ENCODE results near the gene SF3B2.
"Not testable (repeated sequence)": the region's sequence is repeated elsewhere in the genome, so short reads cannot be mapped to it uniquely, and the experiment has no call there.

Gene SF3B2

GRCh38 chr11:66073669-66074068, 21.5 kb downstream of the SF3B2 start:
- no peak for DNase-seq (ENCODE audit: low read depth)
- H3K4me3 ChIP-seq (ENCODE audit: low read depth, low read length), result no peak overlapping the region
- no peak for TF ChIP-seq CTCF (IDR thresholded peaks at IDR 0.05; ENCODE audit: low read depth, low read length, missing control alignments)

GRCh38 chr11:66075273-66075672, 23.1 kb downstream of the SF3B2 start:
- H3K4me3 ChIP-seq (ENCODE audit: low read depth, low read length), result no peak overlapping the region
- no peak for DNase-seq (ENCODE audit: low read depth)
- no peak for TF ChIP-seq CTCF (IDR thresholded peaks at IDR 0.05; ENCODE audit: low read depth, low read length, missing control alignments)

GRCh38 chr11:66076561-66076960, 24.4 kb downstream of the SF3B2 start:
- no peak overlapping the region for H3K4me3 ChIP-seq (ENCODE audit: low read depth, low read length)
- TF ChIP-seq CTCF (IDR thresholded peaks at IDR 0.05; ENCODE audit: low read depth, low read length, missing control alignments), result no peak
- DNase-seq (ENCODE audit: low read depth), result no peak

DNA sequence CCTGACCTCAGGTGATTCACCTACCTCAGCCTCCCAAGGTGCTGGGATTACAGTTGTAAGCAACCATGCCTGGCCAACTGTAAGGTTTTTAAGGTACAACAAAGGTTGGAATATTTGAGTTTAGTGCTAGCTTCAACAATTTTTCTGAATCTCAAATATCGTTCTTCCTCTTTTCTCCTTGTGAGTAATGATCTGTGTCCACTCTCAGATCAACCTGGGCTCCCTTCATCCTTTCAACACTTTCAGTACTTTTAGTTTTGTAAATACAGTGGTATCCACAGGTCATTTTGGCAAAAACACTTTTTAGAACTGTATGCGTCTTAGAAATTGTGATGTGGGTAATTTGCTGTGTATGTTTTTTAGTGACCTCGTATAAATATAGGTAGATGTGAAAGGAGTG, 25.8 kb downstream of the SF3B2 start:
- DNase-seq (ENCODE audit: low read depth), result no peak
- no peak for TF ChIP-seq CTCF (IDR thresholded peaks at IDR 0.05; ENCODE audit: low read depth, low read length, missing control alignments)
- H3K4me3 ChIP-seq (ENCODE audit: low read depth, low read length), result no peak overlapping the region

DNA sequence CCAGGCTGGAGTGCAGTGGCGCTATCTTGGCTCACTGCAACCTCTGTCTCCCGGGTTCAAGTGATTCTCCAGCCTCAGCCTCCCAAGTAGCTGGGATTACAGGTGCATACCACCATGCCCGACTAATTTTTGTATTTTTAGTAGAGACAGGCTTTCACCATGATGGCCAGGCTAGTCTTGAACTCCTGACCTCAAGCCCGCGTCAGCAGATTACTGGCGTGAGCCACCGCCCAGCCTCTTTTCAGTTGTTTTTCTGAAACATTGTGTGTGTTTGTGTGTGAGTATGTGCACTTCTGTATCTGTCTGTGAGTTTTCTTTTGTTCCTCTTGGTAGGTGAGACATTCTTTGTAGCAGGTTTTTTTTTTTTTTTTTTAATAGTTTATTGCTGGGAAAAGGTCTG, 26.8 kb downstream of the SF3B2 start:
- not testable (repeated sequence) for H3K4me3 ChIP-seq (ENCODE audit: low read depth, low read length); DNase-seq (ENCODE audit: low read depth)

- no peak overlapping the region for H3K4me3 ChIP-seq (ENCODE audit: low read depth, low read length)
- DNase-seq (ENCODE audit: low read depth), result no peak
- TF ChIP-seq CTCF (IDR thresholded peaks at IDR 0.05; ENCODE audit: low read depth, low read length, missing control alignments), result no peak
These were observed 28.1 kb downstream of the SF3B2 start for GRCh38 chr11:66080055-66080817.

- peak overlapping the region; percentile 17 for H3K4me3 ChIP-seq (ENCODE audit: low read depth, low read length)
- peak; percentile 70 for DNase-seq (ENCODE audit: low read depth)
- no peak for TF ChIP-seq CTCF (IDR thresholded peaks at IDR 0.05; ENCODE audit: low read depth, low read length, missing control alignments)
These were observed 29.3 kb downstream of the SF3B2 start for GRCh38 chr11:66081505-66081904.
